Measurements from ENCODE around the gene TMEM37. TPM values are rescaled to one million over a fixed set of nuclear protein-coding genes. Genes with fewer than 3 reads are reported as not detected.
A peak's percentile ranks its signal among the peaks of the same experiment; 100 is the strongest.

The TMEM37 gene
- total and polyA plus RNA-seq, 2 of the 13 experiments (the other 11 are each of a cell fraction or from before 2014, with no cell fraction given): 37.7 to 115 TPM

GRCh38 chr2:119431976-119432850 is 559 bp downstream of the TMEM37 start (continued):
- TF ChIP-seq BATF2 (CRISPR knock-in tag; IDR thresholded peaks at IDR 0.05) (0 out of 2 replicates have a peak, but pooled peaks have one; percentile 5), ZNF609 (CRISPR knock-in tag; IDR thresholded peaks at IDR 0.05; ENCODE audit: borderline replicate concordance) (peak; percentile 43; the same call in 1 of the 2 replicates), ZNF580 (CRISPR knock-in tag; IDR thresholded peaks at IDR 0.05; ENCODE audit: borderline replicate concordance, low read depth) (peak; percentile 39; the same call in 1 of the 2 replicates), RCOR2 (CRISPR knock-in tag; IDR thresholded peaks at IDR 0.05) (0 out of 2 replicates have a peak, but pooled peaks have one; percentile 52), NBN (conservative IDR thresholded peaks at IDR 0.05) (no peak), XBP1 (CRISPR knock-in tag; IDR thresholded peaks at IDR 0.05) (no peak), ZNF891 (CRISPR knock-in tag; IDR thresholded peaks at IDR 0.05) (no peak), GABPA (IDR thresholded peaks at IDR 0.05; ENCODE audit: low read depth, low read length) (no peak), GABPA (CRISPR knock-in tag; IDR thresholded peaks at IDR 0.05; ENCODE audit: low read depth) (no peak), HMG20B (CRISPR knock-in tag; conservative IDR thresholded peaks at IDR 0.05) (no peak), HNF1B (CRISPR knock-in tag; IDR thresholded peaks at IDR 0.05) (no peak), ZNF362 (CRISPR knock-in tag; IDR thresholded peaks at IDR 0.05; ENCODE audit: borderline replicate concordance) (no peak), ZNF777 (CRISPR knock-in tag; IDR thresholded peaks at IDR 0.05) (0 out of 2 replicates have a peak, but pooled peaks have one; percentile 18), NRL (CRISPR knock-in tag; IDR thresholded peaks at IDR 0.05; ENCODE audit: borderline replicate concordance) (no peak), AHR (CRISPR knock-in tag; IDR thresholded peaks at IDR 0.05) (peak; percentile 19; the same call in 1 of the 2 replicates), ZNF503 (CRISPR knock-in tag; IDR thresholded peaks at IDR 0.05) (no peak), SETDB1 (CRISPR knock-in tag; IDR thresholded peaks at IDR 0.05; ENCODE audit: borderline replicate concordance) (no peak)

All from HepG2 (cell line).